Activated CD8-positive, alpha-beta memory T cell treated with anti-CD3 and anti-CD28 coated beads, Interleukin-2, amount 50 U/mL, for 24 hours (primary cell): ENCODE results near the gene CDC42EP3.

ENCODE experiments used
- DNase-seq: peaks from one replicate; pipeline ENCODE4 v3.0.0-alpha.2; 2020; ENCODE audit errors: extremely low read depth

The CDC42EP3 gene

GRCh38 chr2:37683921-37684780, 12.7 kb upstream of the CDC42EP3 start:
- no peak for DNase-seq

- DNase-seq, result no peak
Observed at GRCh38 chr2:37683241-37683640, 11.8 kb upstream of the CDC42EP3 start.

- DNase-seq, result no peak
Observed at GRCh38 chr2:37682473-37682872, 11.0 kb upstream of the CDC42EP3 start.

GRCh38 chr2:37681587-37681986, 10.1 kb upstream of the CDC42EP3 start:
- no peak for DNase-seq

DNA sequence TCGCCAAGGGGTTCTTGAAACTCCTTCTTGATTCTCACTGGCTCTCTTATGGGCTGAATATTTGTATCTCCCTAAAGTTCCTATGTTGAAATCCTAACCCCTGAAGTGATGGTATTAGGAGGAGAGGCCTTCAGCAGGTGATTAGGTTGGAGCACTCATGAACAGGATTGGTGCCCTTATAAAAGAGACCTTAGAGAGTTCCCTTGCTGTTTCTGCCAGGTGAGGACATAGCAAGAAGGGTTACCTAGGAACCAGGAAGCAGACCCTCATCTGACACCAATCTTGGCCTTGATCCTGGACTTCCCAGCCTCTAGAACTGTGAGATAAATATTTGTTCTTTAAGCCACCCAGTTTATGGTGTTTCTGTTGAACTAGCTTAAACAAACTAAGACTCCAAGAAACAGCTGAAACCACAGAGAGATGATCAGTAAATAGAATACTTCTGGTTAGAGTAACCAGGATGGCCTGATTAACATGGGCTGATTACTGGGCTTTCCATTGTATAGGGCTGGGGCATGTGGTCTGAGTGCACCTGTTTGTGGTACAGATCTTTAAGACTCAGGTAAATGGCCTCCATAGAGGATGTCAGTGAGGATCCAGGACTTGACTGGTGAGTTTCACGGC, 7.7 kb upstream of the CDC42EP3 start:
- no peak for DNase-seq

- DNase-seq, result no peak
Observed at GRCh38 chr2:37676274-37676673, 4.8 kb upstream of the CDC42EP3 start.

- DNase-seq, result no peak
Observed at GRCh38 chr2:37674946-37675345, 3.5 kb upstream of the CDC42EP3 start.

DNA sequence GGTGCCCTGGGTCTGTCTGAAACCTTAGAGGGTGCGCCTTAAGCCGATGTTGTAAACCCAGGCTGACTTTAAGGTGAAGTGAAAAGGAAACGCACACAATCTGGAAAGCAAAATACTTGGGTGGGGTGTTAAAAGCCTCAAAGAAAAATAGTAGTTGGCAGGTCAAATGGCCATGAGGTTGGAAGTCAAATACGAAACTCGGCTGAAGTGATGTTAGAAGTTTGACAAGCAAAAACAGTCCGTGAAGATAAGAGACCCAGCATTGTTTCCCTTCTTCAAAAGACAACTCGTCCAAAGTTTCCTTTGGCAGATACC, 1.4 kb upstream of the CDC42EP3 start:
- no peak for DNase-seq

- DNase-seq, result no peak
Observed at GRCh38 chr2:37672104-37672869, 845 bp upstream of the CDC42EP3 start.

DNA sequence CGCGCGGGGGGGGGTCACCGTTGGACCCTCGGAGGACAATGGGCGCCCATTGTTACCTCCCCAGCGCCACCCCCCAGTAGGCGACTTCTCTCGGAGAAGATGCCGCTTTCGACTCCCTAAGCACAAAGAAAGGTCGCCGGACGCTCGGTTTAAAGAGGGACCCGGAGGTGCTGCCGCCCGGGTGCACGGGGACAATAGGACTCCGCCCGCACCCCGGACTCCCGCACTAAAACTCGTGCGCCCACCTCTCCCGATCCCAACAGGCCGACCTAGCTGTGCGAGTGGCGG, 318 bp upstream of the CDC42EP3 start:
- DNase-seq, result no peak

DNA sequence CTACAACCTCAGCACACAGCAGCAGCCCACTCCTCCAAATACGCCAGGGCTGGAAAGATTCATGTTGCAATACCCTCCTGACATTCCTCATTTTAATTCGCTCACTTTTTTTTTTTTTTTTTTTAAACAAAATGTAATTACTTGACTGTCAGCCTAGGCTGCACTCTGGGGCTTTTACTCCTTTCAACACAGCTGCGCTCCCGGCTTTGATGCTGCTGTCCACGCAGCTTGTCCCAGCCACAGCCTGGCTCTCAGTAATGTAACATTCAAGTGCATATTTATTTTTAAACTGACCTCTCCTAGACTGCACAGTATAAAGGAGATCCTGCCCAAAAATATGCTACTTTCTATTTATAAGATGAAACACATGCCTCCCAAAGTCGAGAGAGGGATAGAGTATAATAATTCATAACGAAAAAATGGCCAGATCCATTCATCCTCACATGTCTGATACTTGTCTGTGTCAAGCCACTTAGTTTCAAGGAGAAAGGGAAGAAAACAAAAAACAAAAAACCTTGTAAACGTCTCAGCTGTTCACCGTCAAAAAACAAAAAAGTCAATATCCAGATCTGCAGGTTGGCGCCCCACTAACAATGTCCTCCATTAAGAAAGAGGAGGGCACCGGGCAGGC, 949 bp downstream of the CDC42EP3 start:
- no peak for DNase-seq

GRCh38 chr2:37669446-37669845, 2.0 kb downstream of the CDC42EP3 start:
- no peak for DNase-seq

DNA sequence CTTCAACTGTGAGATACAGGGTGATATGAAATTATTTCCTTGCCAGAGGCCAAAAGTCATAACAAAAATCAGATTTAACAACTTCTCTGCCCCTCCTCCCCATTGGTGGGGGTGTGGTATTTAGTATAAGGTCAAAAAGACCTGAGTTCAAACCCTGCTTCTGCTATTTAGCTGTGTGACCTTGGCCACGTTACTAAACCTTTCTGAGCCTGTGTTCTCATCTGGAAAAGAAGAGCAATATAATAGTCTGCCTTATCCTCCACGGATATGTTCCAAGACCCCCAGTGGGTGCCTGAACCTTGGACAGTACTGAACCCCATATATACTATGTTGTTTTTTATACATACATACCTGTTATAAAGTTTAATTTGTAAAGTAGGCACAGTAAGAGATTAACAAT, 3.7 kb downstream of the CDC42EP3 start:
- DNase-seq, result no peak

DNA sequence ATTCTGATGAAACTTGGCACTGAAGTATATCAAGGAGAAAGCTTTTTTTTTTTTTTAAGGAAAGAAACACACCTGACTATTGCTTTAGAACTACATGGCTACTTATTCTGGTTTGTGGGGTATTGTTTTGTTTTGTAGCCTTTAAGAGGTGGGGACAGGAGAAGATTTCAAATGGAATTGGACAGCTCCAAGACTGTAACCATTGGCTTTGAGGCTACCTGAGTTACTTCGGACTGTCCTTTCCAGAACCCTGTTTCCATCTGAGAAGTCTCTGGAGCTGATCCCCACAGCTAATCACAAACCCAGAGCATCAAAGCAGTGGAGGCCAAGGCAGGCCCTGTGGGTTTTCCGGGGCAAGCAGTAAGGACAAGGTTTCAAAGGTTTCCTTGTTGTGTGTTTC, 4.7 kb downstream of the CDC42EP3 start:
- DNase-seq, result no peak

DNA sequence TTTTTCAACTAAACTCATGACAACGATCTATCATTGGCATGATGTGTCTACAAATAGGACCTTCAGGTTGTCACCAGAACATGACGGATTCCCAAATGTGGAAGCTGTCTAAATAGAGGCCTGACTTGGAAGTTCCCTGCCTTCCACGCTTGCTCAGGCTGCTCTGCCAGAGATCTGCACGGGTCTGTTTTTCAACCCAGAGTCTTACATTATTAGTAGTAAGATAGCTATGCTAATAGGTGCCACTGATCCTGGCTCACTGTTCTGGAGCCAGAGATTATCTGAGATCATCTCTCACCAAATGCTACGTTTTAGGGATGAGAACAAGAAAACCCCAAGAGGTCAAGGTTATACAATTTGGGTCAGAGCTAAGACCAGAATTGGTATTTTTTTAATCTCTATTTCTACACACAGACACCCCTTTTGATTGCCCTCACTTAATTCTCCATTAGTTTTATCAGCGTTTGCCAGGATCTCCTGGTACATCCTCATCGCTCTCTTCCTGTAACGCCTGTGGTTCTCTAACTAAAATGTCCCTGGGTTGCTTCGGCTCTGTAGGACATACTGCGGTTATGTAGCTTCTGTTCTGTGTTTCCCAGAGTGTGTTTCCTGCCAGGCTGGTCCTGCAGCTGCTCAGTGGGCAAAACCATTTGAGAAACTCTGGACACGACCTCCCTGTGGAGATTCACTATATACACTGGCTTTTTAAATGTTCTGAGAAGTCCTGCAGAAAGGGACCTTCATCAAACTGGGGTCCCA, 5.7 kb downstream of the CDC42EP3 start:
- no peak for DNase-seq

DNA sequence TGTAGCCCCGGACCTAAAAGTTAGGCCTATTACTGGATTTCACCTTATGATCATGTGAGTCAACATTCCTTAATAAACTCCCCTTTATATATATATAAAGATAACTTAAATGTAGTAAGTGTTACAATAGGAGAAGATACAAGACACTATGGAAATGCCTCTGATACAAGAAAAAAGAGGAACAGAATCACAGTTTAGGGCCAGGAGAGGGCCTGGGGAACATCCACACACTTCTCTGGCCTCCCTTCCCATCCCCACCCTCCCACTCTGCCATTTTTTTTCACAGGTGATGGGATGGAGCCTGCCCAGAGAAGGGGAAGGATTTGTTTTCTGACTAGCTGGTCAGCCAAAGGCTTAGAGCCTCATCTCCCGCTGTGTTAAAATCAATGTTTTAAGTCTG, 6.4 kb downstream of the CDC42EP3 start:
- no peak for DNase-seq

- no peak for DNase-seq
Observed at GRCh38 chr2:37664231-37664643, 7.2 kb downstream of the CDC42EP3 start.

DNA sequence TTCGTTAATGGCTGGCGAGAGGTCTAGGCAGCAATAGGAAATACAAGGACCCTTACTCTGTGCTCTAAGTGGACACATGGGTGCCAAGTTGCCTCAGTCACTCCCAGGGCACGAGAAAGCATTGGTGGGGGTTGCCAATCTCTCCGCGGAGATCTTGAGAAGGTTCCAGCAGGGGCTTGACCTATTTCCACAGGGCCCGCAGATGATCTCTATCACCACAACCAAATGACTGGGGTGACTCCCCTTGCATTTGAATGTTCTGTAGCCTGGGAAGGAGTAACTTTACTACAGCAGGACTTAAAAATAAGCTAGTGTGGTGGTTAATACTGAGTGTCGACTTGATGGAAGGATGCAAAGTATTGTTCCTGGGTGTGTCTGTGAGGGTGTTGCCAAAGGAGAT, 8.1 kb downstream of the CDC42EP3 start:
- DNase-seq, result no peak

GRCh38 chr2:37659723-37660122, 11.7 kb downstream of the CDC42EP3 start:
- no peak for DNase-seq

- no peak for DNase-seq
Observed at GRCh38 chr2:37658682-37659081, 12.8 kb downstream of the CDC42EP3 start.

GRCh38 chr2:37657471-37657870, 14.0 kb downstream of the CDC42EP3 start:
- no peak for DNase-seq
